CD14-positive monocyte (primary cell): ENCODE data around the gene TOMM22. TPM values are rescaled to one million over a fixed set of nuclear protein-coding genes. Genes with fewer than 3 reads are reported as not detected.

ENCODE experiments used
- DNase-seq, 3 donors: peaks; one replicate each; pipeline ENCODE4 v3.0.0-alpha.2; 2011 to 2022
- H2AFZ ChIP-seq: 2 replicates; pipeline ENCODE4 v1.6.0; 2012; ENCODE audit warnings: mild to moderate bottlenecking, low read depth, low read length, inconsistent platforms; ENCODE audit not compliant: insufficient read depth, poor library complexity, severe bottlenecking
- H3K27ac ChIP-seq, 2 donors: 1 replicate in 1 of 2; 2 replicates in 1 of 2; pipeline ENCODE4 v1.5.1; 2012 to 2013; ENCODE audit warnings: low read length in 2 of 2, control low read depth in 1 of 2, inconsistent platforms in 1 of 2, low read depth in 1 of 2, mild to moderate bottlenecking in 1 of 2
- H3K27me3 ChIP-seq, 2 donors: one replicate each; pipeline versions ENCODE4 v1.6.0 to v1.6.1; 2011 to 2013; ENCODE audit warnings: low read length in 2 of 2; ENCODE audit not compliant: control insufficient read depth in 2 of 2, insufficient read depth in 2 of 2
- H3K36me3 ChIP-seq, 2 donors: replicated peaks in 1 of 2; 1 replicate in 1 of 2; 2 replicates in 1 of 2; pipeline versions ENCODE4 v1.5.1 to v1.6.1; 2012 to 2013; ENCODE audit warnings: low read length in 2 of 2, control low read depth in 1 of 2, inconsistent platforms in 1 of 2, mild to moderate bottlenecking in 1 of 2; ENCODE audit not compliant: insufficient read depth in 2 of 2, control insufficient read depth in 1 of 2
- H3K4me1 ChIP-seq, 2 donors: 1 replicate in 1 of 2; 2 replicates in 1 of 2; pipeline versions ENCODE4 v1.5.1 to v1.6.1; 2012 to 2013; ENCODE audit warnings: low read length in 2 of 2, control low read depth in 1 of 2, inconsistent platforms in 1 of 2, mild to moderate bottlenecking in 1 of 2, moderate library complexity in 1 of 2; ENCODE audit not compliant: insufficient read depth in 2 of 2, control insufficient read depth in 1 of 2
- H3K4me2 ChIP-seq: replicated peaks from 2 replicates; pipeline ENCODE3; 2012; ENCODE audit warnings: low read length, moderate library complexity, mild to moderate bottlenecking; ENCODE audit not compliant: poor library complexity, severe bottlenecking; ENCODE audit errors: extremely low read depth
- H3K4me3 ChIP-seq, 3 experiments: fragments of 200-600 bp in 1 of 3; sonication (generic) in 1 of 3; replicated peaks in 1 of 3; 1 replicate in 2 of 3; 2 replicates in 1 of 3; pipeline ENCODE4 v1.5.1; 2011 to 2013; ENCODE audit warnings: low read length in 3 of 3, mild to moderate bottlenecking in 3 of 3, control low read depth in 2 of 3, low read depth in 2 of 3, inconsistent platforms in 1 of 3, moderate library complexity in 1 of 3
- H3K79me2 ChIP-seq: 2 replicates; pipeline ENCODE4 v1.6.0; 2012; ENCODE audit warnings: mild to moderate bottlenecking, control low read depth, inconsistent platforms, low read length, moderate library complexity; ENCODE audit not compliant: insufficient read depth
- H3K9ac ChIP-seq: 2 replicates; pipeline ENCODE4 v1.6.0; 2017; ENCODE audit warnings: low read length, mild to moderate bottlenecking; ENCODE audit not compliant: insufficient read depth, poor library complexity, severe bottlenecking
- H3K9me3 ChIP-seq, 2 donors: replicated peaks in 1 of 2; 1 replicate in 1 of 2; 2 replicates in 1 of 2; pipeline versions ENCODE4 v1.5.1 to v1.6.1; 2012 to 2013; ENCODE audit warnings: low read length in 2 of 2, control low read depth in 1 of 2; ENCODE audit not compliant: control insufficient read depth in 1 of 2, insufficient read depth in 1 of 2
- H4K20me1 ChIP-seq: 2 replicates; pipeline ENCODE4 v1.6.0; 2012; ENCODE audit warnings: mild to moderate bottlenecking, low read length, control low read depth, moderate library complexity; ENCODE audit not compliant: insufficient read depth
- H3K27ac Mint-ChIP-seq, 7 donors: one replicate each; pipeline ENCODE4 v1.8.0; 2020; ENCODE audit warnings: mild to moderate bottlenecking in 7 of 7, mixed read lengths in 7 of 7, moderate library complexity in 6 of 7, inconsistent platforms in 2 of 7
- H3K27me3 Mint-ChIP-seq, 3 donors: one replicate each; pipeline ENCODE4 v1.8.0; 2021 to 2022; ENCODE audit warnings: low read depth in 3 of 3, mild to moderate bottlenecking in 3 of 3, mixed read lengths in 3 of 3, moderate library complexity in 3 of 3, inconsistent platforms in 1 of 3
- H3K36me3 Mint-ChIP-seq, 2 donors: one replicate each; pipeline ENCODE4 v1.8.0; 2020; ENCODE audit warnings: mixed read lengths in 2 of 2, inconsistent platforms in 1 of 2, mild to moderate bottlenecking in 1 of 2
- H3K4me1 Mint-ChIP-seq: one replicate; pipeline ENCODE4 v1.8.0; 2020; ENCODE audit warnings: mild to moderate bottlenecking, mixed read lengths
- H3K4me3 Mint-ChIP-seq, 2 donors: one replicate each; pipeline ENCODE4 v1.8.0; 2020; ENCODE audit warnings: mild to moderate bottlenecking in 2 of 2, mixed read lengths in 2 of 2, moderate library complexity in 1 of 2
- H3K9me3 Mint-ChIP-seq, 7 donors: one replicate each; pipeline ENCODE4 v1.8.0; 2020 to 2022; ENCODE audit warnings: mixed read lengths in 7 of 7, mild to moderate bottlenecking in 6 of 7, moderate library complexity in 6 of 7, inconsistent platforms in 2 of 7
- WGBS: methylation state at CpG from one replicate; pipeline ENCODE4 v1.1.5; 2013; ENCODE audit warnings: missing lambda C conversion rate; ENCODE audit not compliant: insufficient coverage; 5-methylcytosine and 5-hydroxymethylcytosine counted together
- intact Hi-C, 2 donors: fragments of 100-400 bp; cut with micrococcal nuclease; formaldehyde crosslinking; loops; one replicate each; pipeline versions ENCODE4 v1.15.0 to v1.15.1; 2023
- polyA plus RNA-seq, 3 donors: library from polyadenylated mRNA; depleted of rRNA in 1 of 3; unstranded in 2 of 3; stranded (reverse) in 1 of 3; fragments of 300-500 nt in 2 of 3; fragments of >200 nt in 1 of 3; fragmentation: Illumina TruSeq in 2 of 3; gene quantifications; 1 replicate in 2 of 3; 2 replicates in 1 of 3; pipeline ENCODE4 v1.2.3, GENCODE V29; 2012 to 2021
- TF ChIP-seq, protein P1 (sequence below): fragments of 200-600 bp; IDR thresholded peaks from one replicate; pipeline ENCODE4 v1.8.0; 2022; ENCODE audit warnings: antibody characterized with exemption, mild to moderate bottlenecking

Gene TOMM22
- polyA plus RNA-seq, 3 donors = 31.9 to 71.4 (median 58.0) TPM

DNA sequence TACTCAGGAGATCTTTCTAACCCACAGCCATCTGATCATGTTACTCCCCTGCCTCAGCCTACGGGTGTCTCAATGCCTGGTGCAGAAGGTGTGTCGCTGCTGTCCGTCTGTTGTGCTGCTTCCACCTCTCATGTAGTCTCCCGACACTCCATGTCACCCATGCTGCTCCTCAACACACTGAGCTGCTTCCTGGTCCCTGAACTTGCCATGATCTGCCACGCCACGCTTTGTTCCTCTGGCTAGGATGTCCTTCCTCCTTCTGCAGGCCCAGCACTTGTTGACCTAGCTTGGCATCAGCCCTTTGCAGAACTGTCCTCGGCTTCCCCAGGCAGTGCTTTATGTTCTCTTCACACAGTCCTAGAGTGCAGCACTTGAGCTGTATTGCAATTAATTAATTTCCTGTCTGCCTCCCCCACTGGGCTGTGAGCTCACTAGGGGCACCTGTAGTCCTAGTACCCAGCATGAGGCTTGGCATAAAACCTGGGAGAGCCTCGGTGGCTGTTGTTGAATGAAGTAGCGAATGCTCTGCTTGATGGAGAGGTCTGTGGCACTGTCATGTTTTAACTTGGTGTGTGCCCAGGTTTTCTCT, 33.5 kb downstream of the TOMM22 start:
- intact Hi-C loops = no loop called here
- H3K4me1 Mint-ChIP-seq = peaks cover 32% of the 10 kb centered on the region
- H2AFZ ChIP-seq = no peak overlapping the region
- no peak overlapping the region for H3K4me2 ChIP-seq
- peaks cover 34 to 75% of the 10 kb centered on the region in 2 donors for H3K36me3 ChIP-seq
- DNase-seq = no peak
- TF ChIP-seq, protein P1, sequence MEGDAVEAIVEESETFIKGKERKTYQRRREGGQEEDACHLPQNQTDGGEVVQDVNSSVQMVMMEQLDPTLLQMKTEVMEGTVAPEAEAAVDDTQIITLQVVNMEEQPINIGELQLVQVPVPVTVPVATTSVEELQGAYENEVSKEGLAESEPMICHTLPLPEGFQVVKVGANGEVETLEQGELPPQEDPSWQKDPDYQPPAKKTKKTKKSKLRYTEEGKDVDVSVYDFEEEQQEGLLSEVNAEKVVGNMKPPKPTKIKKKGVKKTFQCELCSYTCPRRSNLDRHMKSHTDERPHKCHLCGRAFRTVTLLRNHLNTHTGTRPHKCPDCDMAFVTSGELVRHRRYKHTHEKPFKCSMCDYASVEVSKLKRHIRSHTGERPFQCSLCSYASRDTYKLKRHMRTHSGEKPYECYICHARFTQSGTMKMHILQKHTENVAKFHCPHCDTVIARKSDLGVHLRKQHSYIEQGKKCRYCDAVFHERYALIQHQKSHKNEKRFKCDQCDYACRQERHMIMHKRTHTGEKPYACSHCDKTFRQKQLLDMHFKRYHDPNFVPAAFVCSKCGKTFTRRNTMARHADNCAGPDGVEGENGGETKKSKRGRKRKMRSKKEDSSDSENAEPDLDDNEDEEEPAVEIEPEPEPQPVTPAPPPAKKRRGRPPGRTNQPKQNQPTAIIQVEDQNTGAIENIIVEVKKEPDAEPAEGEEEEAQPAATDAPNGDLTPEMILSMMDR = no peak
- H3K27ac Mint-ChIP-seq = peak overlapping the region in 4 of 7 donors; percentile 11 to 31 (median 26)
- H3K4me3 Mint-ChIP-seq = no peak overlapping the region
- H3K9me3 Mint-ChIP-seq = no peaks in the 10 kb centered on the region
- WGBS = 72% methylated on average over 9 of the region's 9 CpGs
- H4K20me1 ChIP-seq = peaks cover 92% of the 10 kb centered on the region
- H3K9me3 ChIP-seq = no peaks in the 10 kb centered on the region
- peaks cover 60 to 84% of the 10 kb centered on the region in 2 donors for H3K36me3 Mint-ChIP-seq
- peaks cover 0 to 10% of the 10 kb centered on the region in 2 donors for H3K4me1 ChIP-seq
- no peaks in the 10 kb centered on the region for H3K27me3 ChIP-seq
- peak overlapping the region in 1 of 2 donors; percentile 40 for H3K27ac ChIP-seq
- H3K4me3 ChIP-seq = no peak overlapping the region
- no peak overlapping the region for H3K9ac ChIP-seq
- no peaks in the 10 kb centered on the region for H3K27me3 Mint-ChIP-seq
- H3K79me2 ChIP-seq = peaks cover 65% of the 10 kb centered on the region

DNA sequence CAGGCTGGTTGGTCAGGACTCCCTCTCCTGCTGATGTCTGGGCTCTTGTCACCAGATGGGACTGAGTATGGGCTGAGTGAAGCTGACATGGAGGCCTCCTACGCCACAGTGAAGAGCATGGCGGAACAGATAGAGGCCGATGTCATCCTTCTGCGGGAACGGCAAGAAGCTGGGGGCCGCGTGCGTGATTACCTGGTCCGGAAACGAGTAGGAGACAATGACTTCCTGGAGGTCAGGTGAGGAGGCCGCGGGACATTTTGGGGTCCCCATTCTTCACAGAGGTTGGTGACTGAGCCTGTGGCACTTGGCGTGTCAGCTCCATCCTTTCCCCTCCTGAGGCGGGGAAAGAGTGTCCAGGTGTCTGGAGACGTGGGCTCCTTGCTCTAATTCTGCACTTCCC, 34.1 kb downstream of the TOMM22 start:
- no peak for DNase-seq
- intact Hi-C loops = no loop called here
- H3K4me1 ChIP-seq = peaks cover 0 to 10% of the 10 kb centered on the region in 2 donors
- WGBS = 96% methylated on average over 13 of the region's 15 CpGs
- no peaks in the 10 kb centered on the region for H3K9me3 ChIP-seq
- Mint-ChIP-seq H3K27ac (peak overlapping the region in 1 of 7 donors; percentile 22), H3K4me1 (peaks cover 32% of the 10 kb centered on the region), H3K9me3 (no peaks in the 10 kb centered on the region), H3K4me3 (no peak overlapping the region), H3K36me3 (peaks cover 59 to 87% of the 10 kb centered on the region in 2 donors), H3K27me3 (no peaks in the 10 kb centered on the region)
- TF ChIP-seq, protein P1 = no peak
- no peaks in the 10 kb centered on the region for H3K27me3 ChIP-seq
- H3K9ac ChIP-seq = no peak overlapping the region
- no peak overlapping the region for H3K4me3 ChIP-seq
- H3K27ac ChIP-seq = no peak overlapping the region
- no peak overlapping the region for H3K4me2 ChIP-seq
- peaks cover 86% of the 10 kb centered on the region for H4K20me1 ChIP-seq
- peaks cover 39 to 75% of the 10 kb centered on the region in 2 donors for H3K36me3 ChIP-seq
- no peak overlapping the region for H2AFZ ChIP-seq
- H3K79me2 ChIP-seq = peaks cover 59% of the 10 kb centered on the region
